Prostate gland (tissue), 2 donors: ENCODE data around the gene KRTAP1-5. TPM values are rescaled to one million over a fixed set of nuclear protein-coding genes. Genes with fewer than 3 reads are reported as not detected.

ENCODE experiments used
- DNase-seq: peaks from one replicate; pipeline ENCODE4 v3.0.0-alpha.2; 2019; ENCODE audit warnings: low spot score
- H3K27ac ChIP-seq, 2 donors: fragments of 200-600 bp; sonication (generic); 2 replicates each; pipeline ENCODE4 v1.5.1; 2017 to 2019
- H3K27me3 ChIP-seq: fragments of 200-600 bp; sonication (generic); replicated peaks from 2 replicates; pipeline ENCODE4 v1.5.1; 2019; ENCODE audit not compliant: insufficient read depth
- H3K36me3 ChIP-seq, 2 donors: fragments of 200-600 bp; sonication (generic); 1 replicate in 1 of 2; 2 replicates in 1 of 2; pipeline versions ENCODE4 v1.5.1 to v1.8.1; 2017 to 2019
- H3K4me1 ChIP-seq: fragments of 200-600 bp; sonication (generic); replicated peaks from 2 replicates; pipeline ENCODE4 v1.5.1; 2019
- H3K4me3 ChIP-seq, 2 donors: fragments of 200-600 bp; sonication (generic); 2 replicates each; pipeline ENCODE4 v1.5.1; 2017 to 2019
- H3K9me3 ChIP-seq: fragments of 200-600 bp; sonication (generic); 2 replicates; pipeline ENCODE4 v1.5.1; 2017
- POLR2A ChIP-seq: fragments of 450-650 bp; IDR thresholded peaks from one replicate; pipeline ENCODE4 v1.6.1; 2016; ENCODE audit warnings: antibody characterized with exemption, mild to moderate bottlenecking
- POLR2AphosphoS5 ChIP-seq: sonication (generic); formaldehyde crosslinking; IDR thresholded peaks from one replicate; pipeline ENCODE4 v1.6.1; 2017; ENCODE audit warnings: antibody characterized with exemption
- WGBS: methylation state at CpG from one replicate; pipeline ENCODE4 v1.1.5; 2018; 5-methylcytosine and 5-hydroxymethylcytosine counted together
- intact Hi-C: fragments of 100-400 bp; cut with DNase I; formaldehyde crosslinking; loops from one replicate; pipeline ENCODE4 v1.14.2; 2022
- total RNA-seq, 2 donors: library from RNA; depleted of rRNA; stranded (reverse); fragments of >200 nt; gene quantifications; one replicate each; pipeline ENCODE4 v1.1.0, GENCODE V29; 2016
- TF ChIP-seq, protein P1 (sequence below), 4 experiments: fragments of 200-600 bp in 2 of 4; fragments of 450-650 bp in 2 of 4; sonication (generic) in 2 of 4; IDR thresholded peaks; 1 replicate in 3 of 4; 2 replicates in 1 of 4; pipeline ENCODE4 v1.5.1; 2016 to 2019; ENCODE audit warnings: antibody characterized with exemption in 4 of 4, mild to moderate bottlenecking in 2 of 4, moderate library complexity in 2 of 4

KRTAP1-5 gene
- total RNA-seq, 2 donors from 2014 or later = 0.51 TPM; not detected in 1

DNA sequence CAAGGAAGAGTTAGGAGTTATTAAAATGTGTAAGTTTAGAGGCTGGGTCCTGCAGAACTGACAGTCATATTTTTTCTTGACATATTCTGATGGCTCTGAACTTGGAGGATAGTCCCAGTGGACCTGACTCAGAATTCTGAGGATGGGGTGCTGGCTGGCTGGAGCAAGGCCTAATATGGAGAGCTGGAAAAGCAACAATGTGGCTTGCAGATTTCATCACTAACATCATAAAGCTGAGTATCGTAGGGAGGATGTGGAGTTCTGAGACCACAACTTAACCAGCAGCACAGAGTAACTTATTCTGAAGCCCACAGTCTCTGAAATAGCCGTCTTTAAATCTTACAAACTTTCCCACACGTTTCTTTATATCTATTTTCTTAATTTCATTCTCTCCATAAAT, 2.3 kb downstream of the KRTAP1-5 start:
- H3K36me3 ChIP-seq = no peaks in the 10 kb centered on the region
- H3K27ac ChIP-seq = no peak overlapping the region
- no peaks in the 10 kb centered on the region for H3K27me3 ChIP-seq
- WGBS = 81% methylated on average over 3 of the region's 3 CpGs
- intact Hi-C loops = no loop called here
- H3K4me1 ChIP-seq = no peaks in the 10 kb centered on the region
- no peaks in the 10 kb centered on the region for H3K9me3 ChIP-seq
- no peak overlapping the region for H3K4me3 ChIP-seq
- DNase-seq = no peak
- no peak for TF ChIP-seq POLR2AphosphoS5
- TF ChIP-seq, protein P1, sequence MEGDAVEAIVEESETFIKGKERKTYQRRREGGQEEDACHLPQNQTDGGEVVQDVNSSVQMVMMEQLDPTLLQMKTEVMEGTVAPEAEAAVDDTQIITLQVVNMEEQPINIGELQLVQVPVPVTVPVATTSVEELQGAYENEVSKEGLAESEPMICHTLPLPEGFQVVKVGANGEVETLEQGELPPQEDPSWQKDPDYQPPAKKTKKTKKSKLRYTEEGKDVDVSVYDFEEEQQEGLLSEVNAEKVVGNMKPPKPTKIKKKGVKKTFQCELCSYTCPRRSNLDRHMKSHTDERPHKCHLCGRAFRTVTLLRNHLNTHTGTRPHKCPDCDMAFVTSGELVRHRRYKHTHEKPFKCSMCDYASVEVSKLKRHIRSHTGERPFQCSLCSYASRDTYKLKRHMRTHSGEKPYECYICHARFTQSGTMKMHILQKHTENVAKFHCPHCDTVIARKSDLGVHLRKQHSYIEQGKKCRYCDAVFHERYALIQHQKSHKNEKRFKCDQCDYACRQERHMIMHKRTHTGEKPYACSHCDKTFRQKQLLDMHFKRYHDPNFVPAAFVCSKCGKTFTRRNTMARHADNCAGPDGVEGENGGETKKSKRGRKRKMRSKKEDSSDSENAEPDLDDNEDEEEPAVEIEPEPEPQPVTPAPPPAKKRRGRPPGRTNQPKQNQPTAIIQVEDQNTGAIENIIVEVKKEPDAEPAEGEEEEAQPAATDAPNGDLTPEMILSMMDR (IDR thresholded peaks at IDR 0.05) = no peak
- no peak for TF ChIP-seq POLR2A

DNA sequence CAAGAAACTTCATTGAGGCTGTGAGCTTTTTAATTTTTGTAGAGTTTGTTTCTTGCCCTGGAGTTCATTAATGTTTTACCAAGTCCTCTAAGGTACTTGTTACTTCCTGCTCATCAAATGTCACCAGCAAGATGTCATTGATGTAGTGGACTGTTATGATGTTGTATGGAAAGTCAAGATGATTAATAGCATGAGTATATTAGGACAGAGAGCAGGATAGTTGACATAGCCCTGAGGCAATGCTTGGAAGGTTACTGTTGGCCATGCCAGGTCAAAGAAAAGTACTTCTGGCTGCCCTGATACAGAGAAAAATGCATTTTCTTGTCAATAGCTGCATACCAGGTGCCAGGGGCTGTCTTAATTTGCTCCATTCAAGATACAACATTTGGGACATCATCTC, 6.7 kb downstream of the KRTAP1-5 start:
- DNase-seq = no peak
- intact Hi-C loops = no loop called here

DNA sequence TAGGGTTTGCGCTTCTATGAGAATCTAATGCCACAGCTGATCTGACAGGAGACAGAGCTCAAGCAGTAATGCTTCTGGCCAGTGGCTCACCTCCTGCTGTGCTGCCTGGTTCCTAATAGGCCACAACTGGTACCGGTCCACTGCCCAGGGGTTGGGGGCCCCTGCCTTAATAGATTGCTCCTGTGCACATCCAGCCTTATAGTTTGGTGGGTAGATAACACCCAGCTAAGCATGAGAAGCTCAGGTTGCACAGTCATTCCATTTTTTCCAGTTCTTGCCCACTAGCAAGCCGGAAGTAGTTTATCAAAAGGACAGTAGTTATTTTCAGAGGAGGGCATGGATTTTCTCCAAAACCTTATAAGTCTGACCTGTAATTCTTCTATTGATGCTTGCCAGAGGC, 7.6 kb downstream of the KRTAP1-5 start:
- H3K9me3 ChIP-seq = no peaks in the 10 kb centered on the region
- no peaks in the 10 kb centered on the region for H3K27me3 ChIP-seq
- intact Hi-C loops = no loop called here
- no peak for DNase-seq
- no peaks in the 10 kb centered on the region for H3K36me3 ChIP-seq
- H3K4me3 ChIP-seq = no peak overlapping the region
- no peaks in the 10 kb centered on the region for H3K4me1 ChIP-seq
- H3K27ac ChIP-seq = no peak overlapping the region
- 92% methylated on average over 3 of the region's 3 CpGs for WGBS
- TF ChIP-seq POLR2A (no peak), POLR2AphosphoS5 (no peak)
- TF ChIP-seq, protein P1 (IDR thresholded peaks at IDR 0.05) = no peak

More for the DNA sequence above, 6.7 kb downstream of the KRTAP1-5 start:
- no peak overlapping the region for H3K27ac ChIP-seq
- H3K4me3 ChIP-seq = no peak overlapping the region
- no peaks in the 10 kb centered on the region for H3K27me3 ChIP-seq
- no peaks in the 10 kb centered on the region for H3K9me3 ChIP-seq
- no peaks in the 10 kb centered on the region for H3K4me1 ChIP-seq
- TF ChIP-seq, protein P1 (IDR thresholded peaks at IDR 0.05) = no peak
- TF ChIP-seq POLR2AphosphoS5 (no peak), POLR2A (no peak)
- no peaks in the 10 kb centered on the region for H3K36me3 ChIP-seq

DNA sequence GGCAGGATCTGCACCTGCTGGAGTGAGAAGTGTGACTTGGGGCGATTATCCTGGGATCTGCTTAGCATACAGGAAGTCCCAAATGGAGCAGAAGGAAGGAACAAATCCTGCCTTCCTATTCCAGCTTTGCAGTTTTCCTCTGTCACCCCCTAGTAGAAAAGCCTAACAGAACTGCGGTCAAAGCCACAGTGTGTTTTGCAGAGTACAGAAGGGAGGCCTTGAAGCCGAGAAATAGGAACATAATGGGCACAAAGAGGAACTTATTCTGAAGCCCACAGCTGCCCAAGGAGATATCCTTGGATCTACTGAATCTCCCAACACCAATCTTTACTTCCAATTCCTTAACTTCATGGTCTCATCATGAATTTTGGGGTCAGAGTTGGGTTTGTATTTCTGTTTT, 8.5 kb downstream of the KRTAP1-5 start:
- TF ChIP-seq POLR2AphosphoS5 (no peak), POLR2A (no peak)
- no peak overlapping the region for H3K4me3 ChIP-seq
- no peaks in the 10 kb centered on the region for H3K9me3 ChIP-seq
- no peaks in the 10 kb centered on the region for H3K36me3 ChIP-seq
- no peak for DNase-seq
- no peaks in the 10 kb centered on the region for H3K4me1 ChIP-seq
- H3K27me3 ChIP-seq = no peaks in the 10 kb centered on the region
- whole genome bisulfite sequencing = 77% methylated on average over 3 of the region's 3 CpGs
- H3K27ac ChIP-seq = no peak overlapping the region
- intact Hi-C loops = no loop called here

DNA sequence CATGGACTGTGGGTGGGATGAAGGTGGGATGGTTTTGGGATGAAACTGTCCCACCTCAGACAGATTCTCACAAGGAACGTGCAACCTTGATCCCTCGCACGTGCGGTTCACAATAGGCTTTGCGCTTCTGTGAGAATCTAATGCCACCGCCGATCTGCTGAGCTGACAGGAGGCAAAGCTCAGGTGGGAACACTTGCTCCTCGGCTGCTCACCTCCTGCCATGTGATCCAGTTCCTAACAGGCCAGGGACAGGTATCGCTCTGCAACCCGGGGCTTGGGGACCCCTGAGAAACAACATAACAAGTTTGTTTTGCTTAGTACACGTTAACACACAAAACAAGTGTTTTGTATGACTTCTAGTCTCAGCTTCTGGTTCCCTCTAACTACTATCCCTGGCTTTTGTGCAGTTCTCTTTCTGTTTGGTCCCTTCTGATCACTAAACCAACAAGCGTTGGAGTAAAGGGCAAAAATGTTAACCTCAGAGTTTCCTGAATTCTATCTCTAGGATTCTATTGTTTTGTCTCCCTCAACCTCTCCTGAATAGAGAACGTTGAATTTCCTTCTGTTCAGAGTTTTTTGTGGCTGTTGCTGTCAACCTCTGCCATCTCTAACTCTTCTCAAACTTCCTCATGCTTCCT, 10.3 kb downstream of the KRTAP1-5 start:
- Histone ChIP-seq H3K4me3 (no peak overlapping the region), H3K27ac (no peak overlapping the region), H3K27me3 (no peaks in the 10 kb centered on the region), H3K4me1 (no peaks in the 10 kb centered on the region), H3K9me3 (no peaks in the 10 kb centered on the region), H3K36me3 (no peaks in the 10 kb centered on the region)
- TF ChIP-seq, protein P1 (IDR thresholded peaks at IDR 0.05) = no peak
- TF ChIP-seq POLR2AphosphoS5 (no peak), POLR2A (no peak)
- intact Hi-C loops = no loop called here
- no peak for DNase-seq
- 88% methylated on average over 13 of the region's 13 CpGs for WGBS
